Measurements from ENCODE around the gene APEH. TPM values are rescaled to one million over a fixed set of nuclear protein-coding genes. Genes with fewer than 3 reads are reported as not detected.
A peak's percentile ranks its signal among the peaks of the same experiment; 100 is the strongest.

The APEH gene
- 10 to 100 TPM; 46.7 to 60.8 (median 55.0) TPM for total RNA-seq

GRCh38 chr3:49673715-49674496 lies at the start of gene APEH:
Gene APEH, plus strand, starts transcription at chr3:49674351. Its CDS starts 51 bp downstream, at chr3:49674402.
- ATAC-seq (ENCODE audit: low FRiP score) (peak; percentile 92), DNase-seq (ENCODE audit: low spot score) (peak; percentile 85)
- TF ChIP-seq CTCF (IDR thresholded peaks at IDR 0.05) = no peak

- ATAC-seq (ENCODE audit: low FRiP score) (no peak), DNase-seq (ENCODE audit: low spot score) (no peak)
- TF ChIP-seq CTCF (IDR thresholded peaks at IDR 0.05) = no peak
Measured at GRCh38 chr3:49625071-49625470, 49.1 kb upstream of the APEH start.

GRCh38 chr3:49626101-49626581 lies 48.0 kb upstream of the APEH start:
- DNase-seq (ENCODE audit: low spot score) (no peak), ATAC-seq (ENCODE audit: low FRiP score) (no peak)
- no peak for TF ChIP-seq CTCF (IDR thresholded peaks at IDR 0.05)

GRCh38 chr3:49626796-49627195 lies 47.4 kb upstream of the APEH start:
- DNase-seq (ENCODE audit: low spot score) (no peak), ATAC-seq (ENCODE audit: low FRiP score) (no peak)
- no peak for TF ChIP-seq CTCF (IDR thresholded peaks at IDR 0.05)

- ATAC-seq (ENCODE audit: low FRiP score) (no peak), DNase-seq (ENCODE audit: low spot score) (no peak)
- no peak for TF ChIP-seq CTCF (IDR thresholded peaks at IDR 0.05)
Measured at GRCh38 chr3:49627634-49628033, 46.5 kb upstream of the APEH start.

- DNase-seq (ENCODE audit: low spot score) = no peak
- no peak for ATAC-seq (ENCODE audit: low FRiP score)
- no peak for TF ChIP-seq CTCF (IDR thresholded peaks at IDR 0.05)
Measured at GRCh38 chr3:49628249-49628648, 45.9 kb upstream of the APEH start.

GRCh38 chr3:49629451-49629850 lies 44.7 kb upstream of the APEH start:
- DNase-seq (ENCODE audit: low spot score) (no peak), ATAC-seq (ENCODE audit: low FRiP score) (no peak)
- TF ChIP-seq CTCF (IDR thresholded peaks at IDR 0.05) = no peak

Data from omental fat pad (tissue), 4 donors.